ENCODE measurements around the gene SERP1.

SERP1 gene

DNA sequence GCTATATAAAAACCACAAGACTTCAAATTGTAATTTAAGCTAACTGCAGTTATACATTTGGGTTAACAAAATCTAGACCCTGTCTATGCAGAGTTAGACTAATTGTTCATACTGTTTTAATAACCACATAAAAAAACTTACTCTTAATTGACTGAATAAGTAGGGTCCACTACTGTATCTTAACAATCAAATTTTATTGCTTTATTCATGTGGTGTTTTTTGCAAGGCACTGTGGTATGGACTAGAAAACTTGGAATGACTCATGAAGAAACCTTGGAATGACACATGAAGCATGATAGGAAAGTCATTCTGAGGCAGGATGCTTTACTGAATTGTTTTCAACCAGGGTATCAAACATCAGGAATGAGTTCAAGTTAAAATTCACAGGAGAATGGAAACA is 2.3 kb downstream of the SERP1 start:
- no peak for DNase-seq
- TF ChIP-seq, protein P1, sequence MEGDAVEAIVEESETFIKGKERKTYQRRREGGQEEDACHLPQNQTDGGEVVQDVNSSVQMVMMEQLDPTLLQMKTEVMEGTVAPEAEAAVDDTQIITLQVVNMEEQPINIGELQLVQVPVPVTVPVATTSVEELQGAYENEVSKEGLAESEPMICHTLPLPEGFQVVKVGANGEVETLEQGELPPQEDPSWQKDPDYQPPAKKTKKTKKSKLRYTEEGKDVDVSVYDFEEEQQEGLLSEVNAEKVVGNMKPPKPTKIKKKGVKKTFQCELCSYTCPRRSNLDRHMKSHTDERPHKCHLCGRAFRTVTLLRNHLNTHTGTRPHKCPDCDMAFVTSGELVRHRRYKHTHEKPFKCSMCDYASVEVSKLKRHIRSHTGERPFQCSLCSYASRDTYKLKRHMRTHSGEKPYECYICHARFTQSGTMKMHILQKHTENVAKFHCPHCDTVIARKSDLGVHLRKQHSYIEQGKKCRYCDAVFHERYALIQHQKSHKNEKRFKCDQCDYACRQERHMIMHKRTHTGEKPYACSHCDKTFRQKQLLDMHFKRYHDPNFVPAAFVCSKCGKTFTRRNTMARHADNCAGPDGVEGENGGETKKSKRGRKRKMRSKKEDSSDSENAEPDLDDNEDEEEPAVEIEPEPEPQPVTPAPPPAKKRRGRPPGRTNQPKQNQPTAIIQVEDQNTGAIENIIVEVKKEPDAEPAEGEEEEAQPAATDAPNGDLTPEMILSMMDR (IDR thresholded peaks at IDR 0.05), result no peak
- Histone ChIP-seq H3K36me3 (peaks cover 0 to 8% (median 5%) of the 10 kb centered on the region in 3 donors), H3K4me1 (peaks cover 0 to 32% (median 27%) of the 10 kb centered on the region in 4 donors), H3K27ac (peak overlapping the region in 1 of 2 donors; percentile 98), H3K9me3 (no peaks in the 10 kb centered on the region), H3K4me3 (no peak overlapping the region), H3K27me3 (no peaks in the 10 kb centered on the region)
- intact Hi-C loops (cut with DNase I; ENCODE audit: low total_unique reads), result no loop called here

DNA sequence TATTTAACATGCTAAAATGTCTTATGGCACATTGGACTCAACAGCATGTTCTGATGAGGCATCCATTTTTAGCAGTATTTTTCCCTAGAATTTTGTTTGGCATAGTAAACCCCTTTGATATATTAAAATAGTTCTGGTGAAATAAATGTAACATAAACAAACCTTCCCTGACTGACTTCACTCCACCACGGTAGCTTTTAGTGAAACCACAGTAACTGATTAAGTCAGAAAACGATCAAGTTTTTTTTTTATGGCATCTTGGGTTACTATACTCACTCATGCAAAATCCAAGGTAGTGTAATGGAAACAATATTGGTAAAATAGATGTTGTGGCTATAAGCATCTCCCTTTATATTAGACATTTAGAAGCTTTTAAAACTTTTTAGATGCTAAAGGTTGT is 2.8 kb downstream of the SERP1 start:
- H3K4me3 ChIP-seq, result no peak overlapping the region
- H3K27me3 ChIP-seq, result no peaks in the 10 kb centered on the region
- peaks cover 0 to 8% (median 5%) of the 10 kb centered on the region in 3 donors for H3K36me3 ChIP-seq
- DNase-seq, result no peak
- H3K4me1 ChIP-seq, result peaks cover 0 to 31% (median 26%) of the 10 kb centered on the region in 4 donors
- intact Hi-C loops (cut with DNase I; ENCODE audit: low total_unique reads), result no loop called here
- H3K9me3 ChIP-seq, result no peaks in the 10 kb centered on the region
- no peak overlapping the region for H3K27ac ChIP-seq
- TF ChIP-seq, protein P1 (IDR thresholded peaks at IDR 0.05), result no peak

DNA sequence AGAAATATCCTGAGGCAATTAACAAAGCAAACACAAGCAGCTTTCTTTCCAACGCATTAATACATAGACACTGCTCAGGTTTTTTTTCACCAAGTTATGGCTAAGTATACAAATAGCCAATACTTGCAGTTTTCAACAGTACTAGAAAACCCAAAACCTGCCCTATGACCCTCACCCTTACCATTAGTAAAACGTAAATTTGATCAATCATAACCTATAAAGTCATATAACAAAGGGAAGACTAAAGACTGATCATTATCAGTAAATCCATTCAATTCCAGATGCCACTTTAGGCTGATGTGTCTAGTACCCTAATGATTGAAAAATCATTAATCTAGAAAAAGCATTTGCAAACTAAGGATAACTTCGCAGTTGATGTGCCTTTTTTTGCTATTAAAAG is 3.2 kb downstream of the SERP1 start:
- Histone ChIP-seq H3K36me3 (peaks cover 0 to 8% (median 5%) of the 10 kb centered on the region in 3 donors), H3K9me3 (no peaks in the 10 kb centered on the region), H3K27ac (no peak overlapping the region), H3K4me1 (peaks cover 0 to 29% (median 24%) of the 10 kb centered on the region in 4 donors), H3K4me3 (no peak overlapping the region), H3K27me3 (no peaks in the 10 kb centered on the region)
- intact Hi-C loops (cut with DNase I; ENCODE audit: low total_unique reads), result no loop called here
- no peak for DNase-seq
- TF ChIP-seq, protein P1 (IDR thresholded peaks at IDR 0.05), result no peak

DNA sequence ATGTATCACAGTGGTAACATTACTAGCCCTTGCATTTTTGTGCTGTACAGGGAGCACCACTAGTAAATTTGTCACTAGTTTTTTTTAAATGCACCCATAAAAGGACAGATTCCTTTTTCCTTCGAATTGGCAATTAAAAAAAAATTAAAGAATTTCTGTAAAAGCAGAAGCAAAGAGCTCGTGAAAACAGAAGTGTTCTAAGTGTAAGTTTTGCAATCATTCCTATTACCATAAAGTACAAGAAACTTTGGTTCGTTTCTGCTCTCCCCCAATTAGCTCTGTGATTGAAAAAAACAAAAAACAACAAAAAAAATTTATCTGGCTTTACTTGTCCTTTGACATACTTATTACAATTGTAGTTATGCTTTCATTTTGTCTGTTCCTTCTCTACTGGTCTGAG is 5.3 kb downstream of the SERP1 start:
- intact Hi-C loops (cut with DNase I; ENCODE audit: low total_unique reads), result no loop called here
- Histone ChIP-seq H3K9me3 (no peaks in the 10 kb centered on the region), H3K27me3 (no peaks in the 10 kb centered on the region), H3K36me3 (peaks cover 0 to 8% (median 5%) of the 10 kb centered on the region in 3 donors), H3K4me3 (no peak overlapping the region), H3K27ac (no peak overlapping the region), H3K4me1 (peaks cover 0 to 21% (median 14%) of the 10 kb centered on the region in 4 donors)
- no peak for DNase-seq
- TF ChIP-seq, protein P1 (IDR thresholded peaks at IDR 0.05), result no peak

DNA sequence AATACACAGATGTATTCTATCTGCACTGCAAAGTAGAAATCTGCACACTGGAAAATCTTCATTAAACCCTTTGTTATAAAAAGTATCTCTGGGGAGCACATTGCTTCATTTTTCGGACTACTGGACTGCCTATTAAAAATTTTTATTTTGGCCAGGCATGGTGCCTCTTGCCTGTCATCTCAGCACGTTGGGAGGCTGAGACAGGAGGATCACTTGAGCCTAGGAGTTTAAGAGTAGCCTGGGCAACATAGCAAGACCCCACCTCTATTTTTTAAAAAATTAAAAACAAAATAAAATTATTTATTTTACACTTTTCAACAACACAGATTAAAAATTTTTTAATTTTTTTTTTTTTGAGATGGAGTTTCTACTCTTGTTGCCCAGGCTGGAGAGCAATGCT is 6.0 kb downstream of the SERP1 start:
- Histone ChIP-seq H3K4me3 (no peak overlapping the region), H3K4me1 (peaks cover 0 to 21% (median 14%) of the 10 kb centered on the region in 4 donors), H3K27me3 (no peaks in the 10 kb centered on the region), H3K36me3 (peaks cover 0 to 8% (median 5%) of the 10 kb centered on the region in 3 donors), H3K27ac (no peak overlapping the region), H3K9me3 (no peaks in the 10 kb centered on the region)
- TF ChIP-seq, protein P1 (IDR thresholded peaks at IDR 0.05), result no peak
- DNase-seq, result no peak
- intact Hi-C loops (cut with DNase I; ENCODE audit: low total_unique reads), result no loop called here

All from tibial artery (tissue), 4 donors.